HG03575 (cell line): ENCODE results near the gene ACACA.

ENCODE experiments used
- ATAC-seq: cut with Tn5 transposase; IDR thresholded peaks from one replicate; pipeline ENCODE4 v1.9.1; 2021; ENCODE audit not compliant: unreplicated experiment, insufficient number of reproducible peaks, low FRiP score; ENCODE audit errors: extremely low read depth

ACACA gene

GRCh38 chr17:37207103-37207502 lies 199.5 kb downstream of the ACACA start:
- no peak for ATAC-seq

DNA sequence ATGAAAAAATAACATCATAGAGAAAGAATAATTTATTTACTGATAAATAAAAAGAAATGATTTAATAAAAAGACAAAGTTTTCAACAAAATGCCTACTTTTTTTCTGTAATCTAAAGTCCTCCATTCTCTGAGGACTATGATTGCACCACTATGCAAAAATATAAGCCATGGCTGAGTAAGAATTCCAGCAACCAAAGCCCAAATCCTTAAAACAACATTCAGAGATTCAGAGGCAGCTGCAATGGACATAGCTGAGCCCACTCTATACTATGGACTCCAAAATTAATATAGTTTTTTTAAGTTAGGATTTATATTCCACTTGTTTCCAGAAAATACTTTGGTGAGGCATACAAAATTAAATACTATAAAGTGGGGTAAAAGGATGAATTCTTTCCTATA lies 200.3 kb downstream of the ACACA start:
- no peak for ATAC-seq

DNA sequence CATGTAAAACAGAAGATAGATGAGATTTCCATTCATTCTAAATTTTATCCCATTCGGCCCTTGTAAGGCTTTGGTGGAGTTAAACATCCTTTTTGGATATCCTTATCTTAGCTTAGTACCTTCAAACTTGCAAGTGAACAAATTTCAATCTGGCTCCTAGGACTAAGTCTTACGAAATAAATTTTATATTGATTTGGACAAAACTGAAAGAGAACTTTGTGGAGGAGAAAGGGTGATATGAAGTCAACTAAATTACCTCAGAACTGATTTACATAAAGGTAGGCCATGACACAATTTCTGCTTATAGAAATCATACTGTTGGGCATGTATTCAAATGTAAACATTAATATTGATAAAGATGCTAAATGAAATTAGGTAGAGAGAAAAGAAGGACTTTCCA lies 206.1 kb downstream of the ACACA start:
- ATAC-seq = no peak

DNA sequence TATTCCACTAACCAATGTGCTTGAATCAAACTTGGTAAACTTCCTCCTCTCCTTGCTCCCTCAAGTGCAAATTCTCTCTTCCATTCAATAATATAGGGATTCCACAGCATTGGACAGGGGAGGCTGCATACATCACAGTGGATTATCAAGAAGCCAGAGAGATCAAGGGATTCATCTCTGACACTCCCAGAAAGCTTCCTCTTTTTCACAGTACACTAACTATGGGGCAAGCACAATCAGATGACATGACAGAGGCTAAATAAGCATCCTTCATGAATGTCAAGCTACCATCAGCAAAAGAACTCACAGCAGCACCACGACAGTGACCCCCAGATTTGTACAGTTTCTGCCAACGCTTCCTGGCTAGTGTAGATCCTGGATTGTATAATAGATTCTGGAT lies 209.3 kb downstream of the ACACA start:
- no peak for ATAC-seq

DNA sequence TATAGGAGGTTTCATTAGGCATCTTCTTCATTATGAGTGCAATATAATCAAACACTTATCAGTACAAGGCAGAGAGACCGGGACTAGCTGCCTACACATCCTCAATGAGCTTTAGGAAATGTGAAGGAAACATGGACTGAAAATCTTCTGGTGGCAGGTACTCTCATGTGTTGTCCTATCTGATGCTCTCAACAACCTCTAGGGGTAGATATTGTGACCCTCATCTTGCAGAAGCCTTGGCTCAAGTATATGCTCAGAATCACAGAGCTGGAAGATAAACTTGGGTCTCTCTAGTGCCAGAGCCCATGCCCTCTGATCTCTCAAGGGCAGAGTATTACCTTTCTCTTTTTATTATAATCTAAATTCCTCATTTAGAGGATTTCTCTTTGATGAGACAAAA lies 212.4 kb downstream of the ACACA start:
- no peak for ATAC-seq

GRCh38 chr17:37191219-37191618 lies 215.4 kb downstream of the ACACA start:
- no peak for ATAC-seq

- no peak for ATAC-seq
These were observed 216.1 kb downstream of the ACACA start for GRCh38 chr17:37190493-37190892.

DNA sequence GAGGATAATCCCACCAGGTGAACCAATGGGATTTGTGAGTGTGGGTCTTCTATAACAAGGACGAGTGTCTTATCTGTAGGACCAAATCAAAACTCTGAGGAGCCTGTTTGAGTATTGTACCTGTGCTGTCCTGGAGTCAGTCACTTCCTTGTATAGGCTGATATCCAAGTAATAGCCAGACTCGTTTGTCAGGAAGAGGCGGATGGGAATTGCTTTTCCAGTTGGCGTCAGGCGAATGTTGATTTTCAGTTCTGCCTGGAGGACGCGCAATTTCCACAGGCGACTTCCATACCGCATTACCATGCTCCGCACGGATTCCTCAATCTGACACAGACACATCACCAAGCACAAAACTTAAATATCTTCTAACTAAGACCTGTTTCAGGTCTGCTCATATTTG lies 218.5 kb downstream of the ACACA start:
- no peak for ATAC-seq

- no peak for ATAC-seq
These were observed 219.4 kb downstream of the ACACA start for GRCh38 chr17:37187262-37187661.

DNA sequence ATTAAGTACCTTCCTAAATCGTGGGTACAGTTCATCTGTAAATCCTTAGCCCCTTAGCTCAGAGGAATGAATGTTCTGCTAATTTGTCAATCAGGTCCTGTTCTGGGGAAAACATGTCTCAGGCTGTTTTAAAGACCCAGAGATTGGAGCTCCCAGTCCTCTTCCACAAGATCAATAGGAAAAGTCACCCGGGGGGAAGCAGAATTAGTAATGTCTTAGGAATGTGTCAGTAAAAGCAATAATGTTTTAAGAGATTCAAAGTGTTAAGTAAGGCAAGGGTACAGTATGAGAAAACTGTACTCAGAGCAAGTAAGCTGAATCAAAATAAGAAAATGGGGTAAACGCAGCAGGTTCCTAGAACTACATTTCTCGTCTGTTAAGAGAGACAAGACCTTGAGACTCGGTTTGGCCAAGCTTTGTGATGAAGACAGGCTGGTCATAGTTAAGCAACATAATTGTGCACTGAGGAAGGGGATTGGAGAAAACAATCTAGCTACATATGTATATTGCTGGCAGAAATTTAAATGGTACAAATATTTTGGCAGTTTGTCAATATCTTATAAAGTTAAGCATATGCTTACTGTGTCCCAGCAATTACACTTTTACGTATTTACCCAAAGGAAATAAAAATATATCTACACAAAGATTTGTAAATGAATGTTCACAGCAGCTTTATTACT lies 223.7 kb downstream of the ACACA start:
- no peak for ATAC-seq

- ATAC-seq = no peak
These were observed 226.3 kb downstream of the ACACA start for GRCh38 chr17:37180376-37180775.

- no peak for ATAC-seq
These were observed 226.7 kb downstream of the ACACA start for GRCh38 chr17:37179893-37180292.

DNA sequence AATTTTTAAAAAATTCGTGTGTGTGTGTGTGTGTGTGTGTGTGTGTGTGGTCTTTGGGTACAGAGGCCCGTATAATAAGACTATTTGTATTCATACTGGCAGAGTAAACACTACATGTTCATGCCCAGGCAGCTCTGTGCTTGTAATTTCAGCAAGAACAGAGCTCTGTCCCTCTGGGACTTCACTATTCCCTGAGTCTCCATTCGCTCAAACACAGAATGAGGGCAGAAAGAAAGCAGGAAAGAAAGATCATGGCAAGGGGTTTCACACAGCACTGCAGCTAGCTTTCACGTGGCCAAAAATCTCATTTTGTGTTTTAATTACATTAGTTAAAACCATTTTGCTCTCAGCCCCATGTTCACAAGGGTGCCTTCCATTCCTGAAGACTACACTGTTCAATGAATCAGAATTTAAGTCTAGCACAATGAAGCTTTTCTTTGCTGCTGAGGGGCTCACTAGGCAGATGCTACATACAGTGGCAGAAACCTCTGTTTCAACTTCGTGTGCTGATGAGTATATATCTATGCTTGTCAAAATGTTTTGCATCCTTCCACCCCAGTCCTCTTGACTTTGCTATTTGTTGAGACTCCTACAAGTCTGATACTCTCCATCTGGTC lies 229.3 kb downstream of the ACACA start:
- no peak for ATAC-seq

- ATAC-seq = no peak
These were observed 229.9 kb downstream of the ACACA start for GRCh38 chr17:37176723-37177122.

- ATAC-seq = no peak
These were observed 232.4 kb downstream of the ACACA start for GRCh38 chr17:37174205-37174604.

- ATAC-seq = no peak
These were observed 235.7 kb downstream of the ACACA start for GRCh38 chr17:37170881-37171425.

- no peak for ATAC-seq
These were observed 237.8 kb downstream of the ACACA start for GRCh38 chr17:37168731-37169353.

DNA sequence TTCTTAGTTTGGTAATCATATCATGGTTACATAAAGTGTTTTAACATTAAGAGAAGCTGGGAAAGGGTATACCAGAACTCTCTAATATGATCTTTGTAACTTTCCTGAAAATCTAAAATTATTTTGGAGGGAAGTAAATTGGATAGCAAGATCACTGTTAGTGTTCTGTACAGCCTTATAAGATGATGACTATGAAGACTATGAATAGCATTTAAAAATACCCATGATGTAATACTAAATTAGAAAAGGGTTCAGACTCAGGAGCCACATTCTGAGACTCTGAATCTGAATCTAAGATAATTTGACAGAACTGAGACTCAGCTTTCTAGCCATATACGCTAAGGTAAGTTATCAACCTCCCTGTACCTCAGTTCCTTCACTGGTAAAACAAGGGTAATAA lies 238.9 kb downstream of the ACACA start:
- ATAC-seq = no peak

DNA sequence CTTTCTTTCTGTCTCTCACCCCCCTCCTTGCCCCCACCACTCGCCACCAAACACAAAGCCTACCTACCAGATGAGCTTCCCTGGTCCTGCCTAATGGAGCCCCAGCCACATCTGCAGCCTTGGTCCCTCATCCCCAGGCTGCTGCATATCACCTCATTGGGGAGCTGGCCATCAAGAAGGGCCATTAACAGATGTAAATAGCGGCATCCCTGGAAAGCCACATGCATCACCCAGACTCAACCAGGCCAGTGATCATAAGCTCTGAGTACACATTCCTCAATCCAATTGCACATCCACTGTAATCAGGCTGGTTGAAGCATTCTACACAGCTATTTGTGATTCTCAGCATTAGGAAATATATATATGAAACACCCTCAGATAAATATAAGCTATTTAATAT lies 242.6 kb downstream of the ACACA start:
- no peak for ATAC-seq

DNA sequence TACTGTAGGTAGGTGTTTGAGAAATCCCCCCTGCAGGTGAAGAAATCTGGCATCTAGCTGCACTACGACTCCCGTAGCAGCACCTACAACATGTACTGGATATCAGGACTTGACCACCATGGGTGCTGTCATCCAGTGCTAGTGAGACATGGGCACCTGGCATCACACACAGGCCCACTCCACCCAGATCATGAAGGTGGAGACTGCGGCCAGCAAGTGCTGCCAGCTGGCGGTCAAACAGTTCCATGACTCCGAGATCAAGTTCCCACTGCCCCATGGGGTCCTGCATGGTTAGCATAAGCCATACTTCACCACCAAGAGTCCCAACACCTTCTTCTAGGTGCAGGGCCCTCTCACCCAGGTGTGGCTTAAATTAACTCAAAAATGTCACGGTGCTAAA lies 243.8 kb downstream of the ACACA start:
- ATAC-seq = no peak
